H1 (cell line): ENCODE results near the gene DIPK1B. TPM values are rescaled to one million over a fixed set of nuclear protein-coding genes. Genes with fewer than 3 reads are reported as not detected.

Experiments used
- CTCF ChIA-PET: fragments of 300-600 bp; sonication (Branson Sonifier 250); formaldehyde crosslinking; loops from one replicate; lab custom pipeline; 2021; ENCODE audit not compliant: partially characterized antibody; lab: Charles Lee
- POLR2A ChIA-PET: fragments of 300-600 bp; sonication (Branson Sonifier 250); formaldehyde crosslinking; loops from one replicate; lab custom pipeline; 2021; ENCODE audit warnings: inconsistent platforms; ENCODE audit not compliant: partially characterized antibody; lab: Charles Lee
- DNase-seq, 2 experiments: peaks; one replicate each; pipeline versions ENCODE4 v3.0.0 to v3.0.0-alpha.2; 2010 to 2022; ENCODE audit warnings: low spot score in 2 of 2, low read depth in 1 of 2, mixed read lengths in 1 of 2
- FAIRE-seq: peaks from 2 replicates; lab custom pipeline; 2011; peaks lifted over from hg19 to GRCh38; lab: Jason Lieb, UNC
- H2AFZ ChIP-seq: 2 replicates; pipeline ENCODE4 v1.8.1; 2012; ENCODE audit warnings: low read length, inconsistent platforms
- H2AK5ac ChIP-seq: 2 replicates; pipeline ENCODE4 v1.6.1; 2013; ENCODE audit warnings: low read depth, low read length
- H2BK120ac ChIP-seq: replicated peaks from 2 replicates; pipeline ENCODE3; 2013; ENCODE audit warnings: low read depth, low read length, inconsistent platforms
- H2BK12ac ChIP-seq: 2 replicates; pipeline ENCODE4 v1.6.1; 2013; ENCODE audit warnings: low read depth, low read length
- H2BK15ac ChIP-seq: 2 replicates; pipeline ENCODE4 v1.6.1; 2013; ENCODE audit warnings: low read length
- H2BK20ac ChIP-seq: 2 replicates; pipeline ENCODE4 v1.6.1; 2013; ENCODE audit warnings: low read length
- H2BK5ac ChIP-seq: 2 replicates; pipeline ENCODE4 v1.6.1; 2013; ENCODE audit warnings: low read depth, low read length
- H3K14ac ChIP-seq: 2 replicates; pipeline ENCODE4 v1.6.1; 2013; ENCODE audit warnings: inconsistent platforms; ENCODE audit not compliant: insufficient read length
- H3K18ac ChIP-seq: 2 replicates; pipeline ENCODE4 v1.6.1; 2013; ENCODE audit warnings: low read length; ENCODE audit errors: extremely low read depth
- H3K23ac ChIP-seq: 2 replicates; pipeline ENCODE4 v1.6.1; 2013; ENCODE audit warnings: inconsistent platforms; ENCODE audit not compliant: insufficient read length
- H3K23me2 ChIP-seq: 2 replicates; pipeline ENCODE4 v1.6.1; 2013; ENCODE audit warnings: low read depth, low read length
- H3K27ac ChIP-seq: 2 replicates; pipeline ENCODE4 v1.6.1; 2011; ENCODE audit warnings: low read depth, low read length, inconsistent platforms
- H3K27me3 ChIP-seq, 4 experiments: replicated peaks in 1 of 4; 1 replicate in 1 of 4; 2 replicates in 3 of 4; pipeline versions ENCODE4 v1.6.1 to v1.8.1; 2011 to 2013; ENCODE audit warnings: low read length in 3 of 4, mild to moderate bottlenecking in 3 of 4, inconsistent platforms in 2 of 4, mixed read lengths in 2 of 4, moderate library complexity in 1 of 4; ENCODE audit not compliant: control insufficient read depth in 3 of 4, insufficient read depth in 3 of 4; ENCODE audit errors: extremely low read depth in 1 of 4
- H3K36me3 ChIP-seq, 4 experiments: 2 replicates each; pipeline versions ENCODE4 v1.6.1 to v1.8.1; 2011 to 2013; ENCODE audit warnings: mild to moderate bottlenecking in 4 of 4, low read length in 3 of 4, moderate library complexity in 2 of 4, control low read depth in 1 of 4, inconsistent platforms in 1 of 4; ENCODE audit not compliant: insufficient read depth in 4 of 4, control insufficient read depth in 2 of 4
- H3K4ac ChIP-seq: replicated peaks from 2 replicates; pipeline ENCODE3; 2013; ENCODE audit warnings: low read length, low read depth, mixed read lengths, inconsistent platforms; ENCODE audit not compliant: insufficient read length
- H3K4me1 ChIP-seq, 4 experiments: replicated peaks in 1 of 4; 1 replicate in 1 of 4; 2 replicates in 3 of 4; pipeline versions ENCODE4 v1.6.1 to v1.8.1; 2011 to 2013; ENCODE audit warnings: low read length in 3 of 4, inconsistent platforms in 2 of 4, mixed read lengths in 1 of 4; ENCODE audit not compliant: insufficient read depth in 4 of 4, control insufficient read depth in 3 of 4
- H3K4me2 ChIP-seq, 2 experiments: 2 replicates each; pipeline versions ENCODE4 v1.6.1 to v1.8.1; 2011 to 2013; ENCODE audit warnings: low read depth in 2 of 2, low read length in 2 of 2, control low read depth in 1 of 2, inconsistent platforms in 1 of 2, mild to moderate bottlenecking in 1 of 2; ENCODE audit not compliant: insufficient read depth in 1 of 2
- H3K4me3 ChIP-seq, 4 experiments: fragments of 200-600, 300-600 bp in 1 of 4; sonication (generic), shearing (Covaris generic), sonication (Bioruptor Twin) in 1 of 4; 2 replicates each; pipeline versions ENCODE4 v1.5.1 to v1.8.1; 2011 to 2016; ENCODE audit warnings: low read length in 4 of 4, low read depth in 3 of 4, control low read depth in 2 of 4, inconsistent platforms in 2 of 4, mild to moderate bottlenecking in 2 of 4, mixed read lengths in 1 of 4, moderate library complexity in 1 of 4; ENCODE audit not compliant: insufficient read depth in 2 of 4; ENCODE audit errors: extremely low read depth in 1 of 4
- H3K56ac ChIP-seq: replicated peaks from 2 replicates; pipeline ENCODE3; 2013; ENCODE audit warnings: low read depth, mild to moderate bottlenecking, mixed read lengths, low read length, inconsistent platforms; ENCODE audit not compliant: insufficient read length
- H3K79me1 ChIP-seq: 2 replicates; pipeline ENCODE4 v1.6.1; 2013; ENCODE audit warnings: low read depth, low read length, control low read depth
- H3K79me2 ChIP-seq, 2 experiments: 2 replicates each; pipeline versions ENCODE4 v1.6.1 to v1.8.1; 2012 to 2013; ENCODE audit warnings: low read length in 2 of 2, mild to moderate bottlenecking in 2 of 2, inconsistent platforms in 1 of 2; ENCODE audit not compliant: insufficient read depth in 2 of 2, control insufficient read depth in 1 of 2
- H3K9ac ChIP-seq, 4 experiments: replicated peaks in 1 of 4; 1 replicate in 1 of 4; 2 replicates in 3 of 4; pipeline versions ENCODE4 v1.6.1 to v1.8.1; 2011 to 2013; ENCODE audit warnings: low read depth in 3 of 4, low read length in 3 of 4, control low read depth in 2 of 4, mild to moderate bottlenecking in 2 of 4, moderate library complexity in 2 of 4, inconsistent platforms in 1 of 4; ENCODE audit errors: extremely low read depth in 1 of 4
- H3K9me3 ChIP-seq, 2 experiments: 2 replicates each; pipeline versions ENCODE4 v1.6.1 to v1.8.1; 2012 to 2013; ENCODE audit warnings: mild to moderate bottlenecking in 2 of 2, moderate library complexity in 2 of 2, control low read depth in 1 of 2, inconsistent platforms in 1 of 2, low read depth in 1 of 2, low read length in 1 of 2, mixed read lengths in 1 of 2; ENCODE audit not compliant: insufficient read depth in 2 of 2
- H4K20me1 ChIP-seq, 2 experiments: replicated peaks in 1 of 2; 2 replicates each; pipeline versions ENCODE3 to v1.8.1; 2011 to 2013; ENCODE audit warnings: inconsistent platforms in 2 of 2, low read length in 2 of 2, mild to moderate bottlenecking in 1 of 2; ENCODE audit not compliant: insufficient read depth in 2 of 2, control insufficient read depth in 1 of 2
- H4K5ac ChIP-seq: 2 replicates; pipeline ENCODE4 v1.6.1; 2013; ENCODE audit warnings: low read length, low read depth, mixed read lengths, inconsistent platforms; ENCODE audit not compliant: insufficient read length
- H4K8ac ChIP-seq: 2 replicates; pipeline ENCODE4 v1.8.0; 2013; ENCODE audit warnings: mild to moderate bottlenecking, moderate library complexity, low read length, inconsistent platforms; ENCODE audit not compliant: insufficient read depth; ENCODE audit errors: extremely low read depth
- H4K91ac ChIP-seq: replicated peaks from 2 replicates; pipeline ENCODE3; 2013; ENCODE audit warnings: low read length, mixed read lengths, inconsistent platforms; ENCODE audit not compliant: insufficient read length
- CHD1 ChIP-seq: IDR thresholded peaks from 2 replicates; pipeline ENCODE4 v1.6.1; 2012; ENCODE audit warnings: low read depth, low read length, improper control_type of control experiment
- CTCF ChIP-seq, 3 experiments: IDR thresholded peaks; 1 replicate in 2 of 3; 2 replicates in 1 of 3; pipeline versions ENCODE4 v1.5.1 to v1.6.1; 2011; ENCODE audit warnings: low read length in 3 of 3, mild to moderate bottlenecking in 3 of 3, inconsistent platforms in 2 of 3, low read depth in 1 of 3, moderate library complexity in 1 of 3; ENCODE audit not compliant: insufficient read depth in 1 of 3; ENCODE audit errors: control extremely low read depth in 1 of 3
- FOSL1 ChIP-seq: IDR thresholded peaks from 2 replicates; pipeline ENCODE4 v1.6.1; 2011; ENCODE audit warnings: mild to moderate bottlenecking, low read depth, low read length, moderate library complexity; ENCODE audit not compliant: insufficient read depth
- HDAC6 ChIP-seq: IDR thresholded peaks from one replicate; pipeline ENCODE4 v1.7.1; 2012; ENCODE audit warnings: low read depth, mild to moderate bottlenecking, inconsistent platforms, low read length, moderate library complexity
- RAD21 ChIP-seq, 2 experiments: IDR thresholded peaks in 1 of 2; conservative IDR thresholded peaks in 1 of 2; 2 replicates each; pipeline ENCODE4 v1.6.1; 2011; ENCODE audit warnings: low read depth in 2 of 2, low read length in 2 of 2, improper control_type of control experiment in 1 of 2, inconsistent platforms in 1 of 2, mild to moderate bottlenecking in 1 of 2, moderate library complexity in 1 of 2
- RFX5 ChIP-seq: IDR thresholded peaks from 2 replicates; pipeline ENCODE4 v1.6.1; 2011; ENCODE audit warnings: low read depth, low read length, improper control_type of control experiment, borderline replicate concordance
- TAF1 ChIP-seq: IDR thresholded peaks from 2 replicates; pipeline ENCODE4 v1.6.1; 2011; ENCODE audit warnings: mild to moderate bottlenecking, low read depth, low read length
- WGBS, 2 experiments: shearing (Covaris generic) in 1 of 2; methylation state at CpG; one replicate each; pipeline versions ENCODE4 v1.1.6 to v1.1.7; 2013 to 2015; ENCODE audit warnings: low lambda C conversion rate in 2 of 2, mixed read lengths in 2 of 2, inconsistent platforms in 1 of 2, low coverage in 1 of 2, missing lambda C conversion rate in 1 of 2; ENCODE audit not compliant: insufficient replicate concordance in 2 of 2, insufficient coverage in 1 of 2, insufficient read length in 1 of 2; ENCODE audit errors: extremely low coverage in 1 of 2, missing lambda C conversion rate in 1 of 2; 5-methylcytosine and 5-hydroxymethylcytosine counted together
- polyA plus RNA-seq, 7 experiments: library from polyadenylated mRNA; depleted of rRNA in 3 of 7; stranded (reverse) in 5 of 7; unstranded in 2 of 7; fragments of >200 nt in 5 of 7; fragments of 200-250 nt in 2 of 7; gene quantifications; 1 replicate in 5 of 7; 2 replicates in 1 of 7; 4 replicates in 1 of 7; pipeline versions ENCODE4 v1.2.1 to v1.2.3, GENCODE V29; 2011 to 2013; ENCODE audit warnings: missing spikeins in 2 of 7, mixed read lengths in 2 of 7
- total RNA-seq: library from RNA; stranded (reverse); fragmentation: NEBNext Ultra II Directional; extraction: Animal tissue kit (Norgen Biotek cat#: 25700); gene quantifications from 2 replicates; pipeline ENCODE4 v1.2.1, GENCODE V29; 2021

DIPK1B gene
- total and polyA plus RNA-seq, 2 of the 8 experiments (the other 6 are each of a cell fraction or from before 2014, with no cell fraction given) = 32.3 to 64.8 TPM

GRCh38 chr9:136742591-136743391 is 30.4 kb downstream of the DIPK1B start, which contains the start of gene LCN10:
Gene LCN10, minus strand, starts transcription at chr9:136742940. Its CDS starts 37 bp downstream, at chr9:136742903.
- Histone ChIP-seq H2BK5ac (no peak within 1 kb of the TSS), H2BK12ac (peak within 1 kb of the TSS; percentile 68; the same call in 1 of the 2 replicates), H4K8ac (peak within 1 kb of the TSS; percentile 51), H4K5ac (peak within 1 kb of the TSS; percentile 33), H3K4me1 (peaks cover 0 to 20% (median 8%) of the 10 kb centered on the region in 4 experiments; a peak in 6 of 7 replicates), H3K27ac (no peak within 1 kb of the TSS), H3K14ac (no peak within 1 kb of the TSS), H3K56ac (no peak within 1 kb of the TSS), H2AFZ (no peak within 1 kb of the TSS), H3K4me2 (peak within 1 kb of the TSS; percentile 23 to 57; a peak in 3 of 4 replicates), H3K23me2 (no peaks in the 10 kb centered on the region; the same call in 1 of the 2 replicates), H4K91ac (peak within 1 kb of the TSS; percentile 89), H2BK20ac (0 out of 2 replicates have a peak within 1 kb of the TSS, but pooled peaks have one; percentile 80), H3K4me3 (peak within 1 kb of the TSS in 2 of 4 experiments; percentile 19 to 47; a peak in 2 of 8 replicates), H3K36me3 (no peaks in the 10 kb centered on the region), H3K4ac (peak within 1 kb of the TSS; percentile 23), H3K79me2 (no peaks in the 10 kb centered on the region), H3K23ac (no peak within 1 kb of the TSS), H2BK120ac (no peak within 1 kb of the TSS), H2AK5ac (no peak within 1 kb of the TSS), H3K27me3 (peaks cover 0 to 4% (median 0%) of the 10 kb centered on the region in 4 experiments; a peak in 2 of 7 replicates), H4K20me1 (no peaks in the 10 kb centered on the region), H3K9ac (no peak within 1 kb of the TSS), H3K18ac (peak within 1 kb of the TSS; percentile 19), H3K9me3 (no peaks in the 10 kb centered on the region; a peak in 1 of 4 replicates), H2BK15ac (peak within 1 kb of the TSS; percentile 75; the same call in 1 of the 2 replicates), H3K79me1 (no peaks in the 10 kb centered on the region)
- no peak for FAIRE-seq
- DNase-seq = peak in 1 of 2 experiments; percentile 89
- ChIA-PET CTCF (interaction anchor here (0.6 to 4.8 kb wide), 10 partner anchors 8 to 41 kb away, joined by 3 to 36 read pairs (median 4); partner anchors contain the start of gene LCN8), POLR2A (interaction anchor here (1.2 to 11.7 kb wide), 4 partner anchors 13 to 23 kb away, joined by 3 to 137 read pairs (median 11); partner anchors contain the start of gene LCN8)
- WGBS, 2 experiments = 62% methylated on average over 14 of the region's 25 CpGs; no CpG with 5 or more reads in 1 of the 2 experiments
- no peak for TF ChIP-seq RFX5
- TF ChIP-seq RAD21 (IDR thresholded peaks at IDR 0.05 in 1 of 2, conservative IDR thresholded peaks at IDR 0.05 in 1 of 2; ENCODE audit: low read depth in 2 of 2, low read length in 2 of 2) = peak in 1 of 2 experiments; percentile 29; a peak in 1 of 4 replicates
- no peak for TF ChIP-seq CHD1
- no peak for TF ChIP-seq HDAC6
- TF ChIP-seq CTCF (IDR thresholded peaks at IDR 0.05; ENCODE audit: control extremely low read depth in 1 of 3, insufficient read depth in 1 of 3, low read depth in 1 of 3, low read length in 3 of 3) = peak in 2 of 3 experiments; percentile 58 to 72; a peak in 3 of 4 replicates
- no peak for TF ChIP-seq FOSL1
- TF ChIP-seq TAF1 = no peak
